GM18951 (cell line): ENCODE results near the gene C1QL1.

Source experiments
- POLR2A ChIP-seq: IDR thresholded peaks from 4 replicates; pipeline ENCODE4 v1.6.1; 2011; ENCODE audit warnings: mild to moderate bottlenecking; ENCODE audit not compliant: insufficient read length, insufficient read depth; ENCODE audit errors: extremely low read depth
- in situ Hi-C: fragments of 300-500 bp; cut with MboI; formaldehyde crosslinking; loops from one replicate; pipeline ENCODE4 v1.12.0; 2022; ENCODE audit warnings: low sequenced_read_pairs, mixed read lengths, inconsistent platforms; ENCODE audit not compliant: unreplicated experiment

C1QL1 gene

GRCh38 chr17:44915862-44916780 is 52.0 kb downstream of the C1QL1 start:
- in situ Hi-C loops = no loop called here
- TF ChIP-seq POLR2A = no peak

DNA sequence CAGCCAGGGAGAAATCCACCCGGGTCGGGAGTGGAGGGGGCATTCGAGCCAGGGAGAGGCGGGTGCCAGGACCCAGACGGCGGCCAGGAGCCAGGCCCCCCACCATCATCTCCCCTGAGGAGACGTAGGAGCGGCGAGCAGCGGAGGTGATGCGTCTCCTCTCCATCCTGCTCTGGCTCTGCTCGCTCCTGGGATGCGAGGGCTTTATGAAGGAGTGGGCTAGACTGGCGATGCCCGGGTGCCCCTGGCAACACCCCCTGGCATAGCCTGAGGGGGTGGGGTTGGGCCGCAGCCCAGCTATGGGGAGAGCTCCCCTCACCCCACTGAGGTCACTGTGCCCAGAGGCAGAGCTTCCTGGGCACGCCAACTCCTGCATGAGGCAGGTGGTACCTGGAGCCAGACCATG is 52.8 kb downstream of the C1QL1 start, which contains the start of gene GFAP:
TSS of gene GFAP (minus strand) at position 180 of the 406 bp plus-strand sequence. CDS start at position 166, 14 bp downstream.
- in situ Hi-C loops = no loop called here
- TF ChIP-seq POLR2A = no peak

DNA sequence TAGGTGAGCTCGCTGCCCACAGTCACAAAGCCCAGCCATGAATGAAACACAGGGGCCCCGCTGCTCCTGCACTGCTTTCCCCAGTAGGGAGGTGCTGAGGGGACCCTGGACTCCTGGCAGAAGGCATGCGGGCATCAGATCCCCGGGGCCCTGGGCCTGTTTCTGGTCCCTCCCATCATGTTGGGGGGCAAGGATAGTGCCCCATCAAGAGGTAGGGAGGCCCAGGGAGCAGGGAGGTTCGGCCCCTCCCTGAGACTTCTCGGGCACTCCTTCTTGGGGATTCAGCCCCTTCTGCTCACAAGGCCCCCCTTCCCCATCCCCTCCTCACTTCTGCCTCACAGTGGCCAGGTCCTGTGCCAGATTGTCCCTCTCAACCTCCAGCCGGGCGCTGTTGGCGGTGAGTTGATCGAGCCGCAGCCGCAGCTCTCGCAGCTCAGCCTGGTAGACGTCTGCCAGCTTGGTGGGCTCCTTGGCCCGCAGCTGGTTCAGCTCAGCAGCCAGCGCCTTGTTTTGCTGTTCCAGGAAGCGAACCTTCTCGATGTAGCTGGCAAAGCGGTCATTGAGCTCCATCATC is 53.3 kb downstream of the C1QL1 start:
- in situ Hi-C loops = no loop called here
- TF ChIP-seq POLR2A = no peak

- no peak for TF ChIP-seq POLR2A
- in situ Hi-C loops = no loop called here
These were observed 54.0 kb downstream of the C1QL1 start for GRCh38 chr17:44914148-44914547.

GRCh38 chr17:44913676-44914075 is 54.4 kb downstream of the C1QL1 start:
- TF ChIP-seq POLR2A = no peak
- in situ Hi-C loops = no loop called here

- TF ChIP-seq POLR2A = no peak
- in situ Hi-C loops = no loop called here
These were observed 55.1 kb downstream of the C1QL1 start for GRCh38 chr17:44912763-44913544.

DNA sequence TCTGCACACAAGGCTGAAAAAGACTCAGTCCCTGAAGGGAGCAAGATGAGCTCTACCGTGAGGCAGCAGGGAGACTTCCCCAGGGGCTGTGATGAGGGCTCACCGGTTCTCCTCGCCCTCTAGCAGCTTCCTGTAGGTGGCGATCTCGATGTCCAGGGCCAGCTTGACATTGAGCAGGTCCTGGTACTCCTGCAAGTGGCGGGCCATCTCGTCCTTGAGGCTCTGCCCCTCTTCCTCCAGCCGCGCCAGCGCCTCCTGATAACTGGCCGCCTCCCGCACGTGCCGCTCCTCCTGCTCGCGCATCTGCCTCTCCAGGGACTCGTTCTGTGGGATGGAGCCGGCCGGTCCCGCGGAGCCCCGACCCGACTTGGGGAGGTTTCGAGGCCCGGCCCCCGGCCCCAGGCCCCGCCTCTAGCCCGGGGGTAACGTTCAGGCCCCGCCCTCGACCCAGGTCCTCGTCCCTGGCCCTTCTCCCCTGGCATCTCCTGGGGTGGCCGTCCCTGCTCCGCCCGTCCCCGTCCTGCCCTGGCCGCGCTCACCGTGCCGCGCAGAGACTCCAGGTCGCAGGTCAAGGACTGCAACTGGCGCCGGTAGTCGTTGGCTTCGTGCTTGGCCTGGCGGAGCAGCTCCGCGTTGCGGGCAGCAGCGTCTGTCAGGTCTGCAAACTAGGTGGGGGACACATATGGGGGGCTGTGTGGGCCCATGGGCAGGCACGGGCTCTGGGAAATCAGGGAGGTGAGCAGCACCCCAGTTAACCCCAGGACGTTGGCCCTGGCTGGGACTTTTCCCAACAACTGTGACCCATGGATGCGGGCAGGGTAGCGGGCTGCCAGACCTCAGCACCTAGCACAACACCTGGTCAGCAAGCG is 56.7 kb downstream of the C1QL1 start:
- in situ Hi-C loops = no loop called here
- TF ChIP-seq POLR2A = no peak

DNA sequence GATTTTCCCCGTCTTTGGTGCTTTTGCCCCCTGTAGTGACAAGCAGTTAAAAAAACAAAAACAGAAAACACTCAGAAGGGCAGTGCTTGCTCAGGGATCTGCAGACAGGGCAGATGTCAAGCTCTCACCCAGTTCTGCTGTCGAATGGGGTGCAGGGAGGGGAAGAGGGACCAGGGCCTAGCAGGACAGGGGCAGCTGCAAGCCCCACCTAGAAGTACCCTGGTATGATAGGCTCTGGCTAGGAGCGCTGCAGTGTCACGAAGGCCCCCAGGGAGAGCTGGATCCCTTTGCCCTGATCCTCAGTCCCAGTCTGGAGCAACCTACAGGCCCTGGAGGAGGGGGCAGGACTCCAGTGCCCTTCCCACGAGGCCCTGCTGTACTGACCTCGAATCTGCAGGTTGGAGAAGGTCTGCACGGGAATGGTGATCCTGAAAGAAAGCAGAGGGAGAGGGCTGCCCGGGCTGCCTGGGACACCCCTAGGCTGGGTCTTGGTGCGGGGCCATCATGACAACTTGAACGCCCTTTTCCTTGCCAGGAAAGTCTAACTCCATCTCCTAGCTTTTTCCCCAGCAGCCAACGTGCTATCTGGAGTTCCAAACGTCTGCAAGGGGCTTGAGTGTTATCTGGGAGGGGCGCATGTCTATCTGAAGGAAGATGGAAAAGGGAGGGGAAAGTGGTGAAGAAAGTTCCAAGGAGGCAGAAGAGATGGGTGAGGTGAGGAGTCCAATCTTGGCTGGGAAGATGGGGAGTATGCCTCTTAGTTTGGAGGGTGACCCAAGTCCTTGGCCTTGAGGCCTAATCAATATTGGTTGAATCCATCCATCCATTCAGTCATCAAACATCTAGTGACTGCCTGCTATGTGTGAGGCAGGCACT is 57.6 kb downstream of the C1QL1 start:
- in situ Hi-C loops = no loop called here

More for the DNA sequence above, 57.6 kb downstream of the C1QL1 start:
- no peak for TF ChIP-seq POLR2A
